SH-SY5Y (cell line): Measurements from ENCODE around the gene VWA3B.

Experiments used
- GATA2 ChIP-seq: IDR thresholded peaks from 2 replicates; pipeline ENCODE4 v1.6.1; 2011; ENCODE audit warnings: mild to moderate bottlenecking, low read depth, low read length
- GATA3 ChIP-seq: IDR thresholded peaks from 2 replicates; pipeline ENCODE4 v1.6.1; 2011; ENCODE audit warnings: low read depth, mild to moderate bottlenecking, low read length, moderate library complexity

DNA sequence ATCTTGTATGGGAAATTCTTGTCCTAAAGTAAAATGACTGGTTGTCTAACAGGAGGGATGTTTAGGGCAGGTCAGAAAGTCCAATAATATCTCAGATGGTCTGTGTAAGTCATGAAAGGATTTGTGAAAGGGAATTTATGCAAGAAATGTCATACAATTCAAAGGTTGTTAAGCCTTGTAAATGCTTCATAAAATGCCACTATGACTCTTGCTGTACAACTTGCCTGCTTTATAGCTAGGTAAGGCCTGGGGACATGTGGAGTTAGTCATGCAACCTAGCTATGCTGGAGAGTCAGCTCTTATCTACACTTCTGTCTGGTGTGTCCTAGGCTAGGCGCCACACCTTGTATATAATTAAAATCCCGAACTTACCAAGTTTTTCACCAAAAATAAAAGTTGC lies 36.9 kb upstream of the VWA3B start:
- TF ChIP-seq GATA2 (no peak), GATA3 (no peak)
